OCI-LY3 (cell line): ENCODE data around the gene CEP57L1.

Source experiments
- H2AFZ ChIP-seq: fragments of 200-600, 300-600 bp; shearing (Covaris generic); 2 replicates; pipeline ENCODE4 v1.6.0; 2014; ENCODE audit warnings: antibody characterized with exemption, low read depth, low read length
- H3K27ac ChIP-seq: fragments of 200-600, 300-600 bp; sonication (generic); 2 replicates; pipeline ENCODE4 v1.5.1; 2014; ENCODE audit warnings: mild to moderate bottlenecking, low read length, moderate library complexity, mixed read lengths
- H3K27me3 ChIP-seq: fragments of 200-600, 300-600 bp; sonication (generic); 2 replicates; pipeline ENCODE4 v1.6.1; 2014; ENCODE audit warnings: low read depth, low read length, mixed read lengths
- H3K36me3 ChIP-seq: fragments of 200-600, 300-600 bp; sonication (generic); replicated peaks from 2 replicates; pipeline ENCODE3; 2014; ENCODE audit warnings: low read depth, low read length, mixed read lengths
- H3K4me1 ChIP-seq: fragments of 300-600, 200-600 bp; sonication (generic); 2 replicates; pipeline ENCODE4 v1.6.1; 2014; ENCODE audit warnings: low read length, mixed read lengths
- H3K4me2 ChIP-seq: fragments of 200-600, 300-600 bp; sonication (generic); 2 replicates; pipeline ENCODE4 v1.6.1; 2014; ENCODE audit warnings: low read length, mixed read lengths
- H3K4me3 ChIP-seq: fragments of 300-600, 200-600 bp; sonication (generic); 2 replicates; pipeline ENCODE4 v1.5.1; 2014; ENCODE audit warnings: antibody characterized with exemption, mild to moderate bottlenecking, low read length, moderate library complexity
- H3K79me2 ChIP-seq: fragments of 300-600, 200-600 bp; shearing (Covaris generic); 2 replicates; pipeline ENCODE4 v1.6.1; 2014; ENCODE audit warnings: mild to moderate bottlenecking, low read length, mixed read lengths
- H3K9ac ChIP-seq: fragments of 300-600, 200-600 bp; shearing (Covaris generic); 2 replicates; pipeline ENCODE4 v1.6.0; 2014; ENCODE audit warnings: mild to moderate bottlenecking, low read length, moderate library complexity
- H3K9me3 ChIP-seq: fragments of 200-600, 300-600 bp; shearing (Covaris generic); 2 replicates; pipeline ENCODE4 v1.6.1; 2014; ENCODE audit warnings: low read length, mixed read lengths; ENCODE audit not compliant: insufficient read depth
- H4K20me1 ChIP-seq: fragments of 200-600, 300-600 bp; sonication (generic); 2 replicates; pipeline ENCODE4 v1.6.1; 2016; ENCODE audit warnings: low read length, mixed read lengths; ENCODE audit not compliant: insufficient read depth
- EZH2phosphoT487 ChIP-seq: fragments of 200-600 bp; shearing (Covaris generic); IDR thresholded peaks from 2 replicates; pipeline ENCODE4 v1.6.1; 2018; ENCODE audit warnings: antibody characterized with exemption, mixed run types, low read depth
- TF ChIP-seq, protein P1 (sequence below): fragments of 200-600, 300-600 bp; sonication (generic); IDR thresholded peaks from 2 replicates; pipeline ENCODE4 v1.5.1; 2014; ENCODE audit warnings: antibody characterized with exemption, low read length, low read depth

Gene CEP57L1

DNA sequence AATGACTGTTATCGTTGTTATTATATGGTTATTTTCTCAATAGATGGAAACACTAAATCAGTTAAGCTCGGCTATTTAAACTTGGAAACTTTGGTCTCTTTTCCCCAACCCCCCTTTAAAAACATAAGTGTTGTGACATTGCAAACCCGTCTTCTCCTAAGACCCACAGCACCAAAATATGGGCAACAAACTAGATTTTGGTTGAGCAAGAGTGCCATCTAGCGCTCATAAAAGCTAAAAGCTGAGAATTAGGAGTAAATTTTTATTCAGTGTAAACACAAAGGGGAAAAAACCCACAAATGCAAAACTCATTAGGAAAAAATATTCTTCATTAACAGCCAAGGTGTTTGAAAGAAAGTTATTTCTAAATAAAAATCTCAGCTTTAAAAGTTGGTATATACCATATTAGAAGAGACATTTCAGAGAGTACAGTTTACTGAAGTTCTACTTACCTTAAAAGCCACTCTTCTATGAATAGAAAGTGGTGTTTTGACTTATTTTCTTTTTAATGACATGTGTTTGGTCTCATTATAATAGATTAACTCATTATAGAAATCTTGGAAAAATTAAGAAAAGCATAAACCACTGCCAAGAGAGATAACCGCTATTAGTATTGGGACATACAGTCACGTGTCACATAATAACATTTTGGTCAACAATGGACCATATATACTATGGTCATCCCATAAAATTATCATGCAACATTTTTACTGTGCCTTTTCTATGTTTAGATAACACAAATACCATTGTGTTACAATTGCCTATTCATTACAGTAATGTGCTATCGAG lies 21.8 kb upstream of the CEP57L1 start:
- TF ChIP-seq, protein P1, sequence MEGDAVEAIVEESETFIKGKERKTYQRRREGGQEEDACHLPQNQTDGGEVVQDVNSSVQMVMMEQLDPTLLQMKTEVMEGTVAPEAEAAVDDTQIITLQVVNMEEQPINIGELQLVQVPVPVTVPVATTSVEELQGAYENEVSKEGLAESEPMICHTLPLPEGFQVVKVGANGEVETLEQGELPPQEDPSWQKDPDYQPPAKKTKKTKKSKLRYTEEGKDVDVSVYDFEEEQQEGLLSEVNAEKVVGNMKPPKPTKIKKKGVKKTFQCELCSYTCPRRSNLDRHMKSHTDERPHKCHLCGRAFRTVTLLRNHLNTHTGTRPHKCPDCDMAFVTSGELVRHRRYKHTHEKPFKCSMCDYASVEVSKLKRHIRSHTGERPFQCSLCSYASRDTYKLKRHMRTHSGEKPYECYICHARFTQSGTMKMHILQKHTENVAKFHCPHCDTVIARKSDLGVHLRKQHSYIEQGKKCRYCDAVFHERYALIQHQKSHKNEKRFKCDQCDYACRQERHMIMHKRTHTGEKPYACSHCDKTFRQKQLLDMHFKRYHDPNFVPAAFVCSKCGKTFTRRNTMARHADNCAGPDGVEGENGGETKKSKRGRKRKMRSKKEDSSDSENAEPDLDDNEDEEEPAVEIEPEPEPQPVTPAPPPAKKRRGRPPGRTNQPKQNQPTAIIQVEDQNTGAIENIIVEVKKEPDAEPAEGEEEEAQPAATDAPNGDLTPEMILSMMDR, result peak; percentile 60
- TF ChIP-seq EZH2phosphoT487, result no peak
- no peaks in the 10 kb centered on the region for H3K9me3 ChIP-seq
- no peaks in the 10 kb centered on the region for H3K79me2 ChIP-seq
- H3K4me2 ChIP-seq, result no peak overlapping the region
- no peak overlapping the region for H3K9ac ChIP-seq
- no peaks in the 10 kb centered on the region for H3K27me3 ChIP-seq
- H2AFZ ChIP-seq, result no peak overlapping the region
- no peaks in the 10 kb centered on the region for H4K20me1 ChIP-seq
- H3K4me1 ChIP-seq, result no peaks in the 10 kb centered on the region
- no peak overlapping the region for H3K4me3 ChIP-seq
- no peaks in the 10 kb centered on the region for H3K36me3 ChIP-seq
- H3K27ac ChIP-seq, result no peak overlapping the region

DNA sequence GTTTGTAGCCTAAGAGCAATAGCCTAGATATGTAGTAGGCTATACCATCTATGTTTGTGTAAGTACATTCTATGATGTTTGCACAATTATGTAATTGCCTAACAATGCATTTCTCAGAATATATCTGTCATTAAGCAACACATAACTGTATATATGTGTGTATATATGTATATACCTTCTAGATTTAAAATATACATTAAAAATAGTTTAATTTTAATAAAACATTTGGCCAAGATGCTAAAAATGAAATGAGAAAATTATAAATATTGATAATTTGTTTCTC lies 21.2 kb upstream of the CEP57L1 start:
- H3K27ac ChIP-seq, result no peak overlapping the region
- H3K9ac ChIP-seq, result no peak overlapping the region
- H3K79me2 ChIP-seq, result no peaks in the 10 kb centered on the region
- no peaks in the 10 kb centered on the region for H3K9me3 ChIP-seq
- no peaks in the 10 kb centered on the region for H3K4me1 ChIP-seq
- no peaks in the 10 kb centered on the region for H3K27me3 ChIP-seq
- no peaks in the 10 kb centered on the region for H3K36me3 ChIP-seq
- H2AFZ ChIP-seq, result no peak overlapping the region
- H4K20me1 ChIP-seq, result no peaks in the 10 kb centered on the region
- TF ChIP-seq EZH2phosphoT487, result no peak
- TF ChIP-seq, protein P1, result no peak
- no peak overlapping the region for H3K4me3 ChIP-seq
- no peak overlapping the region for H3K4me2 ChIP-seq

- Histone ChIP-seq H3K27me3 (no peaks in the 10 kb centered on the region), H3K9ac (no peak overlapping the region), H3K4me2 (no peak overlapping the region), H3K79me2 (no peaks in the 10 kb centered on the region), H3K36me3 (no peaks in the 10 kb centered on the region), H3K9me3 (no peaks in the 10 kb centered on the region), H3K4me1 (no peaks in the 10 kb centered on the region), H3K4me3 (no peak overlapping the region), H3K27ac (no peak overlapping the region), H2AFZ (no peak overlapping the region), H4K20me1 (no peaks in the 10 kb centered on the region)
- no peak for TF ChIP-seq EZH2phosphoT487
- TF ChIP-seq, protein P1, result no peak
Observed at GRCh38 chr6:109075934-109076333, 19.4 kb upstream of the CEP57L1 start.

DNA sequence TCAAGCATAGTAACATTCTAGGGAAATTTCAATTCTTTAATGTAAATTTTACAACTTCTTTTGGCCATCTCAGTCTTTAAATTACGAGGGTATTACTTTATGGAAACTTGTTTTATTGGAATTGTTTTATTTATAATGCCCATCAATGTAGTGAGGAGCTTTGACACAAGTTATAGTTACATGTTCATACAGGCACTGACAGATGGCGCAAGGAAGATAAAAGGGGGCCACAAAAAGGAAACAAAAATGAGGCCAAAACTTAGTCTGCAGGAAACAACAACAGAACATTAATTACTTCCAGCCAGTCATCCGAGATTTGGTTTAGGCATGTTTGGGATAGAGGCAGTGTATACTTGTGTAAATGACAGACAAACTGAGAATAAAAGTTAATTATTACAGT lies 18.9 kb upstream of the CEP57L1 start:
- H3K4me1 ChIP-seq, result no peaks in the 10 kb centered on the region
- H3K27me3 ChIP-seq, result no peaks in the 10 kb centered on the region
- H2AFZ ChIP-seq, result no peak overlapping the region
- H3K4me2 ChIP-seq, result no peak overlapping the region
- no peaks in the 10 kb centered on the region for H3K36me3 ChIP-seq
- H3K4me3 ChIP-seq, result no peak overlapping the region
- H3K79me2 ChIP-seq, result no peaks in the 10 kb centered on the region
- H3K9me3 ChIP-seq, result no peaks in the 10 kb centered on the region
- TF ChIP-seq, protein P1, result no peak; the same call in 1 of the 2 replicates
- no peak for TF ChIP-seq EZH2phosphoT487
- no peak overlapping the region for H3K9ac ChIP-seq
- H3K27ac ChIP-seq, result no peak overlapping the region
- H4K20me1 ChIP-seq, result no peaks in the 10 kb centered on the region
